Coronary artery (tissue), 2 donors: Measurements from ENCODE around the gene IRAK3.

Experiments
- DNase-seq: peaks from one replicate; pipeline ENCODE4 v3.0.0-alpha.2; 2017; ENCODE audit warnings: low spot score
- H3K27ac ChIP-seq, 2 donors: fragments of 200-600 bp; sonication (generic); one replicate each; pipeline ENCODE4 v1.5.1; 2016 to 2019
- H3K4me3 ChIP-seq: fragments of 200-600 bp; sonication (generic); 2 replicates; pipeline ENCODE4 v1.5.1; 2016; ENCODE audit warnings: mild to moderate bottlenecking, moderate library complexity
- CTCF ChIP-seq: fragments of 200-600 bp; sonication (generic); IDR thresholded peaks from one replicate; pipeline ENCODE4 v1.5.1; 2019; ENCODE audit warnings: antibody characterized with exemption

IRAK3 gene

GRCh38 chr12:66144791-66145754 lies 43.9 kb upstream of the IRAK3 start:
- DNase-seq: no peak
- Histone ChIP-seq H3K4me3 (no peak overlapping the region), H3K27ac (peak overlapping the region; percentile 9 to 58)
- peak; percentile 48 for TF ChIP-seq CTCF

DNA sequence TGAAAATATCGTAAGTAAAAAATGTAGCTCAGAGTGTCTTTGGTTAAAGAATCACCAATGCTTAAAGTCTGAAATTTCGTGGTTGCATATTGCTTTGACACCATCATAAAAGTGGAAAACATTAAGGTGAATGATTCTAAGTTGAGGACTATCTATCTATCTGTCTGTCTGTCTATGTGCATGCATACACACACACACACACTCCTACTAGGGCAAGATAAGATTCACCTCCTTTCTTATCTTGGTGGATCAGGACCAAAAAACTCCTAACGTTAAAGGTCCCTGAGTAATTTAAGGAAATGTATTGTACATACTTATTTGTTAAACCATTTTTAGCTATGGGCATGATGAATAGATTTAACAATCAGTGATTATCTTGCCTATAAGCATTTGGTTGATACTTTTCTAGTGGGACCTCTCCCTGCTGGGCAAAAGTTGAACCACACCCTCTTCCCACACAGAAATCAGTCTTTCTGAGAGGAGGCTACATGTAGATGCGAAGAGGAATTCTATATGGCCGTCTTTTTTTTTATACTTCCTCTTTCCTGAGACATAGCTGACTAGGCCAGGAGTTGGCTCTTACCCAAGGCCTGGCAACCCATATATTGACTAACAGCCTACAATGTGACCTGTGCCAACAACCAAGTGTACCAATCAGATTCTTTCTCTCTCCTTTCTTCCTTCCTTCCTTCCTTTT lies 39.2 kb upstream of the IRAK3 start:
- TF ChIP-seq CTCF: no peak
- H3K27ac ChIP-seq: peak overlapping the region in 1 of 2 donors; percentile 15
- DNase-seq: no peak
- no peak overlapping the region for H3K4me3 ChIP-seq

GRCh38 chr12:66152732-66153131 lies 36.3 kb upstream of the IRAK3 start:
- Histone ChIP-seq H3K27ac (no peak overlapping the region), H3K4me3 (no peak overlapping the region)
- TF ChIP-seq CTCF: no peak
- DNase-seq: no peak

DNA sequence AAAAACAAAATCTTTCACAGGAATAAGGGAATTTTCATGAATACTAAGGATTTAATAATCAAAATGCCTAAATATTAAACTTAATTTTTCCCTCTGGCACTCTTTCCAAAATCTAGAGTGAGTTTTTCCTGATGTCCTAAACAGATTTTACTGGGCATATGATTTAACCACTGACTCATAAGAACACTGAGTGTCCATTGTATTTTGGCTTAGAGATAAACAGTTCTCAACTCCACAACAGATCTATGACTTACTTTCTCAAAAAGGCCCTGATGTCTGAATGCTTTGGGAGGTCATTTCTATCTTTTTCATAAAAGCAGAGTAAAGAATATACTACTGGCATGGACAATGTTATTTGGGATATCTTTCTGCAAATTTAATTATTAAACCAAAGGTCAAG lies 34.2 kb upstream of the IRAK3 start:
- H3K4me3 ChIP-seq: no peak overlapping the region
- TF ChIP-seq CTCF: no peak
- peak overlapping the region in 1 of 2 donors; percentile 68 for H3K27ac ChIP-seq
- no peak for DNase-seq

DNA sequence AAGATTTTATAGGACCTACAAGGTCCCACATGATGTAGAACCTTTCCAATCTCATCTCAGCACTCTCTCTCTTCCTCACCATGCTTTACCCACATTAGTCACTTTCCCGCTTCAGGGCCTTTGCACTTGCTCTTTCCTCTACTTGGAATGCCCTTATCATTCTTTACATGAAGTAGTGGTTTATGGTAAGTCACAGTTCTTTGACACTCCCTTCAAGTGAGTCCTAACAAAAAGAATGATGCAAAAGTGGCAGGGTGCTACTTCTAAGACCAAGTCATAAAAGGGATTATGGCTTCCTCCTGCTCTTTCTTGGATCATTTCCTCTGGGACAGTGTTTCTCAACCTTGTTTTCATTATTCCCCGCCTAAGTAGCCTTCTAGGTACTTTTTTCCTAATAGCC lies 32.4 kb upstream of the IRAK3 start:
- no peak for TF ChIP-seq CTCF
- no peak for DNase-seq
- Histone ChIP-seq H3K4me3 (no peak overlapping the region), H3K27ac (no peak overlapping the region)

GRCh38 chr12:66159123-66159522 lies 29.9 kb upstream of the IRAK3 start:
- no peak for DNase-seq
- Histone ChIP-seq H3K4me3 (no peak overlapping the region), H3K27ac (no peak overlapping the region)
- TF ChIP-seq CTCF: no peak
